ENCODE results near the gene USP30. TPM values are rescaled to one million over a fixed set of nuclear protein-coding genes. Genes with fewer than 3 reads are reported as not detected.
"Not testable (repeated sequence)": the region's sequence is repeated elsewhere in the genome, so short reads cannot be mapped to it uniquely, and the experiment has no call there.

The USP30 gene
- total RNA-seq, 2 donors from 2014 or later, result 7.3 to 14.5 TPM

GRCh38 chr12:109020146-109020795 lies 32.1 kb upstream of the USP30 start:
- Histone ChIP-seq H3K27me3 (no peaks in the 10 kb centered on the region), H3K36me3 (replicated peaks in 1 of 2; ENCODE audit: insufficient read depth in 1 of 2, low read depth in 2 of 2) (no peaks in the 10 kb centered on the region), H3K4me1 (peaks cover 4% of the 10 kb centered on the region), H3K4me3 (no peak overlapping the region), H3K9me3 (no peaks in the 10 kb centered on the region), H3K27ac (no peak overlapping the region)
- DNase-seq (no peak), ATAC-seq (no peak)
- WGBS, 2 donors, result 53 to 56% methylated on average over 7 of the region's 7 CpGs
- TF ChIP-seq POLR2A (IDR thresholded peaks at IDR 0.05), result no peak
- TF ChIP-seq CTCF (IDR thresholded peaks at IDR 0.05), result no peak
- intact Hi-C loops (cut with DNase I), result no loop called here

DNA sequence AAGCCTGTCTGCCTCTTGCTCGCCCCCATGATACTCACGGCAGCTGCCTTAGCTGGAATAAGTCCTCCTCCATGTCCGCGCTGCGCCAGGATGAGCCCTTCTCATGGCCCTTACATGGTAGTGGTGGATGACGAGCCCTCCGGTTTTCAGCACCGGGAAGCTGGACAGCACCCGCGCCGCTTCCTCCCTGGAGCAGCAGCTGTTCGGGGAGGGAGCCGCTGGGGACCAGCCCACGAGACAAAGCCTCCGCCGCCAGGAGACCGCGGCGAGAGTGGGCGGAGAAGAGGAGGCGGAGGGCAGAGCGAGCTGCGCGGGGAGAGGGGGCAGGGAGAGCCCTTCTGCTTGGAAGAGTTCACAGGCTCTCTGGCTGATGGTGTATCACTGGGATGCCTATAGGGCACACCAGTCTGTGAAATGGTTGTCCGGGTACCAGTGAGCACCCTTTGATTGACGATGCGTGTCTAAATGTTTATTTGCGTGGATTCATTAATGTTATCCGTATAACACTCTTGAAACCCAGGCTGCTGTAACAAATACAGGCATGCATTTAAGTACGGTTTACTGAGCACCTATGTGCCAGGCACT lies 31.5 kb upstream of the USP30 start, which contains the start of gene SVOP:
Gene SVOP (minus strand): TSS at position 273 of the 585 bp plus-strand sequence. CDS start 200 bp downstream, at position 73.
- H3K4me3 ChIP-seq, result no peak within 1 kb of the TSS
- H3K27me3 ChIP-seq, result no peaks in the 10 kb centered on the region
- WGBS, 2 donors, result 7 to 9% methylated on average over 13 to 30 of the region's 30 CpGs
- no peaks in the 10 kb centered on the region for H3K9me3 ChIP-seq
- peak; percentile 69 to 79 (median 76) for DNase-seq
- H3K27ac ChIP-seq, result no peak within 1 kb of the TSS
- no peak for TF ChIP-seq CTCF (IDR thresholded peaks at IDR 0.05)
- TF ChIP-seq POLR2A (IDR thresholded peaks at IDR 0.05), result peak in 1 of 3 donors; percentile 8
- no peaks in the 10 kb centered on the region for H3K36me3 ChIP-seq (replicated peaks in 1 of 2; ENCODE audit: insufficient read depth in 1 of 2, low read depth in 2 of 2)
- H3K4me1 ChIP-seq, result peaks cover 4% of the 10 kb centered on the region
- peak; percentile 68 for ATAC-seq
- intact Hi-C loops (cut with DNase I), result no loop called here

- intact Hi-C loops (cut with DNase I), result no loop called here
- 15 to 29% methylated on average over 1 of the region's 1 CpG for WGBS, 2 donors
- no peak for TF ChIP-seq CTCF (IDR thresholded peaks at IDR 0.05)
- TF ChIP-seq POLR2A (IDR thresholded peaks at IDR 0.05), result no peak
- no peak for DNase-seq
- Histone ChIP-seq H3K9me3 (no peaks in the 10 kb centered on the region), H3K4me3 (no peak overlapping the region), H3K36me3 (replicated peaks in 1 of 2; ENCODE audit: insufficient read depth in 1 of 2, low read depth in 2 of 2) (no peaks in the 10 kb centered on the region), H3K27me3 (peaks cover 0 to 4% of the 10 kb centered on the region in 2 donors), H3K27ac (no peak overlapping the region), H3K4me1 (no peaks in the 10 kb centered on the region)
- ATAC-seq, result no peak
Observed at GRCh38 chr12:109027767-109028166, 24.6 kb upstream of the USP30 start.

DNA sequence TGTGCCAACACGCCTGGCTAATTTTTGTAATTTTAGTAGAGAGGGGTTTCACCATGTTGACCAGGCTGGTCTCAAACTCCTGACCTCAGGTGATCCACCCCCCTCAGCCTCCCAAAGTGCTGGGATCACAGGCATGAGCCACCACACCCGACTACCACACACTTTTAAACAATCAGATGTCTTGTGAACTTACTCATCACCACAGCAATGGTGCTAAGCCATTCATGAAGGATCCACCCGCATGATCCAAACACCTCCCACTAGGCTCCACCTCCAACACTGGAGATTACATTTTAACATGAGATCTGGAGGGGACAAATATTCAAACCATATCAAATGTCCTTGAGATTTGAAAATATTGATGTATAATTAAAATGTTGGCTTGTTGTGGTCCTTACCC lies 23.8 kb upstream of the USP30 start:
- H3K36me3 ChIP-seq (replicated peaks in 1 of 2; ENCODE audit: insufficient read depth in 1 of 2, low read depth in 2 of 2); ATAC-seq; H3K4me1 ChIP-seq; DNase-seq; H3K4me3 ChIP-seq; H3K27ac ChIP-seq; intact Hi-C loops (cut with DNase I); H3K27me3 ChIP-seq; H3K9me3 ChIP-seq: not testable (repeated sequence)
- 44 to 50% methylated on average over 2 to 3 of the region's 3 CpGs for WGBS, 2 donors

GRCh38 chr12:109029411-109029810 lies 23.0 kb upstream of the USP30 start:
- Histone ChIP-seq H3K4me1 (no peaks in the 10 kb centered on the region), H3K27ac (no peak overlapping the region), H3K9me3 (no peaks in the 10 kb centered on the region), H3K4me3 (no peak overlapping the region), H3K36me3 (replicated peaks in 1 of 2; ENCODE audit: insufficient read depth in 1 of 2, low read depth in 2 of 2) (no peaks in the 10 kb centered on the region), H3K27me3 (peaks cover 0 to 4% of the 10 kb centered on the region in 2 donors)
- TF ChIP-seq CTCF (IDR thresholded peaks at IDR 0.05), result no peak
- TF ChIP-seq POLR2A (IDR thresholded peaks at IDR 0.05), result no peak
- no peak for DNase-seq
- ATAC-seq, result no peak
- intact Hi-C loops (cut with DNase I), result no loop called here
- WGBS, 2 donors, result 42 to 52% methylated on average over 2 of the region's 2 CpGs

All from body of pancreas (tissue), 4 donors.